SU-DHL-6 (cell line): ENCODE measurements around the gene TECTA.

Experiments used
- H2AFZ ChIP-seq: fragments of 200-600 bp; sonication (generic); 2 replicates; pipeline ENCODE4 v1.6.1; 2014; ENCODE audit warnings: low read depth, mild to moderate bottlenecking, moderate library complexity, mixed read lengths, antibody characterized with exemption, low read length; ENCODE audit not compliant: severe bottlenecking
- H3F3A ChIP-seq: fragments of 200-600 bp; shearing (Covaris generic); 2 replicates; pipeline ENCODE4 v1.6.0; 2016; ENCODE audit warnings: antibody characterized with exemption, mild to moderate bottlenecking; ENCODE audit not compliant: insufficient read depth
- H3K27ac ChIP-seq: fragments of 200-600 bp; sonication (generic); 2 replicates; pipeline ENCODE4 v1.5.1; 2016; ENCODE audit warnings: low read depth, mild to moderate bottlenecking, low read length, moderate library complexity, mixed read lengths
- H3K27me3 ChIP-seq: fragments of 200-600 bp; sonication (generic), shearing (Covaris generic); 2 replicates; pipeline ENCODE4 v1.6.0; 2014; ENCODE audit warnings: mild to moderate bottlenecking, low read length
- H3K36me3 ChIP-seq: fragments of 200-600 bp; sonication (generic); 2 replicates; pipeline ENCODE4 v1.6.1; 2014; ENCODE audit warnings: mild to moderate bottlenecking, low read length, mixed read lengths
- H3K4me2 ChIP-seq: fragments of 300-600, 200-600 bp; shearing (Covaris generic), sonication (generic); 2 replicates; pipeline ENCODE4 v1.6.0; 2014; ENCODE audit warnings: low read length, low read depth, mild to moderate bottlenecking; ENCODE audit not compliant: poor library complexity, severe bottlenecking
- H3K4me3 ChIP-seq: fragments of 200-600 bp; sonication (generic); 2 replicates; pipeline ENCODE4 v1.5.1; 2014; ENCODE audit warnings: antibody characterized with exemption, low read length, mild to moderate bottlenecking, mixed read lengths; ENCODE audit not compliant: insufficient read depth, poor library complexity, severe bottlenecking
- H3K79me2 ChIP-seq: fragments of 200-600 bp; sonication (generic); 2 replicates; pipeline ENCODE4 v1.6.1; 2014; ENCODE audit warnings: mild to moderate bottlenecking, low read length, moderate library complexity; ENCODE audit not compliant: insufficient read depth
- H3K9ac ChIP-seq: fragments of 200-600 bp; sonication (generic); 2 replicates; pipeline ENCODE4 v1.7.0; 2014; ENCODE audit warnings: mild to moderate bottlenecking, low read length
- H3K9me2 ChIP-seq: fragments of 200-600 bp; sonication (generic); replicated peaks from 2 replicates; pipeline ENCODE4 v1.6.1; 2014; ENCODE audit warnings: low read length; ENCODE audit not compliant: insufficient read depth
- H3K9me3 ChIP-seq: fragments of 200-600 bp; sonication (generic); 2 replicates; pipeline ENCODE4 v1.6.1; 2014; ENCODE audit warnings: low read length, mixed read lengths; ENCODE audit not compliant: insufficient read depth
- H4K20me1 ChIP-seq: fragments of 200-600 bp; sonication (generic); 2 replicates; pipeline ENCODE4 v1.6.1; 2014; ENCODE audit warnings: low read depth, mild to moderate bottlenecking, antibody characterized with exemption, low read length, moderate library complexity, mixed read lengths
- EZH2phosphoT487 ChIP-seq: fragments of 200-600 bp; sonication (generic), shearing (Covaris generic); conservative IDR thresholded peaks from 2 replicates; pipeline ENCODE4 v1.6.1; 2018; ENCODE audit warnings: mild to moderate bottlenecking, antibody characterized with exemption, low read length, moderate library complexity, mixed read lengths
- TF ChIP-seq, protein P1 (sequence below): fragments of 200-600 bp; sonication (generic); IDR thresholded peaks from one replicate; pipeline ENCODE4 v1.5.1; 2017; ENCODE audit warnings: antibody characterized with exemption, mild to moderate bottlenecking, low read length, moderate library complexity; ENCODE audit not compliant: insufficient read depth, poor library complexity, severe bottlenecking

The TECTA gene

DNA sequence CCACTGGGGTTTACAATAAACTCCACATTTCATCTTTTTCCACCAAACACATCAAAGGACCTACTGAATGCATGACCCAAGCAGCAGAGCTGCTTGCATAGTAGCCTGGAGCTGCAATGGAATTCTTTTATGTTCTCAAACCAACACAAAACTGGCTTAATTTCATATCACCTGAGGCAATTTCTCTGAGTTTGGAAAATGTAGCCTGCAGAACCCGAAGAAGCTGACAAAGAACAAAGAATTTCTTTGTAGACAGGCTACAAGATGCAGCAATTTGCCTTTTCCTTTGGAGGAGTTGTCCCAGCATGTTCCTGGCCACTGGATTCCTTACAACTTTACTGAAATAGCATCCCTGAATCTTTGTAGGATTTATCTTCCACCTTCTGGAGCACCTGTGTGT, 5.5 kb upstream of the TECTA start:
- no peak overlapping the region for H2AFZ ChIP-seq
- TF ChIP-seq EZH2phosphoT487, result no peak
- TF ChIP-seq, protein P1, sequence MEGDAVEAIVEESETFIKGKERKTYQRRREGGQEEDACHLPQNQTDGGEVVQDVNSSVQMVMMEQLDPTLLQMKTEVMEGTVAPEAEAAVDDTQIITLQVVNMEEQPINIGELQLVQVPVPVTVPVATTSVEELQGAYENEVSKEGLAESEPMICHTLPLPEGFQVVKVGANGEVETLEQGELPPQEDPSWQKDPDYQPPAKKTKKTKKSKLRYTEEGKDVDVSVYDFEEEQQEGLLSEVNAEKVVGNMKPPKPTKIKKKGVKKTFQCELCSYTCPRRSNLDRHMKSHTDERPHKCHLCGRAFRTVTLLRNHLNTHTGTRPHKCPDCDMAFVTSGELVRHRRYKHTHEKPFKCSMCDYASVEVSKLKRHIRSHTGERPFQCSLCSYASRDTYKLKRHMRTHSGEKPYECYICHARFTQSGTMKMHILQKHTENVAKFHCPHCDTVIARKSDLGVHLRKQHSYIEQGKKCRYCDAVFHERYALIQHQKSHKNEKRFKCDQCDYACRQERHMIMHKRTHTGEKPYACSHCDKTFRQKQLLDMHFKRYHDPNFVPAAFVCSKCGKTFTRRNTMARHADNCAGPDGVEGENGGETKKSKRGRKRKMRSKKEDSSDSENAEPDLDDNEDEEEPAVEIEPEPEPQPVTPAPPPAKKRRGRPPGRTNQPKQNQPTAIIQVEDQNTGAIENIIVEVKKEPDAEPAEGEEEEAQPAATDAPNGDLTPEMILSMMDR, result no peak

DNA sequence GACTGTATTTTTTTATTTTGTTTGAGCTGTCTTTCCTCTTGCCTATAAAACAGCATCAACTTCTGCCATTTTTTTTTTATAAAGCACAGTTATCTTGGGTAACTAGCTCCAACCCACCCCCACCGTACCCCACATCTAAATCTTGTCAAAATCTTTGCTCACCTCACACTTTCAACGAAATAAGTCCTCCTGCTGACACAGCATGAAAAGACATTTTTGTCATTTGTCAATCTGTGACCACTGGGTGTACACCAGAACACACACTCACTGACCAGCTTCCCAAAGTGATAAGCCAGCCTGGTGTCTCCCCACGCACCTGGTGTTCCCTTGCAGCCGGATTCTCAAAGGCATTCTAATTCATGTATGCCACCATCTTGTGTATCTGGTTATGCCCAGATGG, 1.7 kb upstream of the TECTA start:
- no peak overlapping the region for H3K4me3 ChIP-seq
- no peak overlapping the region for H3K4me2 ChIP-seq
- no peak overlapping the region for H3K27ac ChIP-seq
- no peak overlapping the region for H3K9ac ChIP-seq
- H3K36me3 ChIP-seq, result no peaks in the 10 kb centered on the region
- H3K9me2 ChIP-seq, result no peaks in the 10 kb centered on the region
- H3K9me3 ChIP-seq, result no peaks in the 10 kb centered on the region
- TF ChIP-seq, protein P1, result no peak
- TF ChIP-seq EZH2phosphoT487, result no peak
- no peaks in the 10 kb centered on the region for H4K20me1 ChIP-seq
- no peaks in the 10 kb centered on the region for H3F3A ChIP-seq
- no peak overlapping the region for H2AFZ ChIP-seq
- no peaks in the 10 kb centered on the region for H3K27me3 ChIP-seq
- no peaks in the 10 kb centered on the region for H3K79me2 ChIP-seq

More for the DNA sequence above, 5.5 kb upstream of the TECTA start:
- no peak overlapping the region for H3K9ac ChIP-seq
- no peaks in the 10 kb centered on the region for H3K27me3 ChIP-seq
- H3K79me2 ChIP-seq, result no peaks in the 10 kb centered on the region
- H3K9me2 ChIP-seq, result no peaks in the 10 kb centered on the region
- no peak overlapping the region for H3K4me2 ChIP-seq
- H3K4me3 ChIP-seq, result no peak overlapping the region
- H3F3A ChIP-seq, result no peaks in the 10 kb centered on the region
- no peaks in the 10 kb centered on the region for H4K20me1 ChIP-seq
- no peaks in the 10 kb centered on the region for H3K36me3 ChIP-seq
- H3K9me3 ChIP-seq, result no peaks in the 10 kb centered on the region
- no peak overlapping the region for H3K27ac ChIP-seq

DNA sequence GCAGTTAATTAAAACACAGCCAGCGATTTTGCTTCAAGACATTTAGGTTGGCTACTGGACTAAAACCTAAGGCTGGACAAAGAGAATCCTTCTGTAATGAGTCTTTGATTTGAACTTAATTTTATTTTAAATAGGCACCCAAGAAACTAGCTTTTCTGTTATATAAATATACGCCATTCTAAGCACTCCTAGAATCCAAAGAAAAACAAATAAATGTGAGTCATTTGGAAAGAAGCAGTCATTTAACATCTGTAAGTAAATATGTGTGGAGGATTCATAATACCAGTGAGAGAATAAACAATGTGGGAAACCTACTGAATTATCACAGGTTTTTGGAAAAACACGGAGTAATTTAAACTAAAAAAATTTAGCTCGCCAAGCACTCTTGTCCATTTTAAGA, 1.2 kb upstream of the TECTA start:
- H3K4me2 ChIP-seq, result no peak overlapping the region
- H3K4me3 ChIP-seq, result no peak overlapping the region
- H3F3A ChIP-seq, result no peaks in the 10 kb centered on the region
- H2AFZ ChIP-seq, result no peak overlapping the region
- H3K36me3 ChIP-seq, result no peaks in the 10 kb centered on the region
- TF ChIP-seq, protein P1, result no peak
- no peak for TF ChIP-seq EZH2phosphoT487
- H3K9me3 ChIP-seq, result no peaks in the 10 kb centered on the region
- H3K9me2 ChIP-seq, result no peaks in the 10 kb centered on the region
- no peak overlapping the region for H3K27ac ChIP-seq
- no peaks in the 10 kb centered on the region for H4K20me1 ChIP-seq
- no peak overlapping the region for H3K9ac ChIP-seq
- no peaks in the 10 kb centered on the region for H3K27me3 ChIP-seq
- H3K79me2 ChIP-seq, result no peaks in the 10 kb centered on the region

DNA sequence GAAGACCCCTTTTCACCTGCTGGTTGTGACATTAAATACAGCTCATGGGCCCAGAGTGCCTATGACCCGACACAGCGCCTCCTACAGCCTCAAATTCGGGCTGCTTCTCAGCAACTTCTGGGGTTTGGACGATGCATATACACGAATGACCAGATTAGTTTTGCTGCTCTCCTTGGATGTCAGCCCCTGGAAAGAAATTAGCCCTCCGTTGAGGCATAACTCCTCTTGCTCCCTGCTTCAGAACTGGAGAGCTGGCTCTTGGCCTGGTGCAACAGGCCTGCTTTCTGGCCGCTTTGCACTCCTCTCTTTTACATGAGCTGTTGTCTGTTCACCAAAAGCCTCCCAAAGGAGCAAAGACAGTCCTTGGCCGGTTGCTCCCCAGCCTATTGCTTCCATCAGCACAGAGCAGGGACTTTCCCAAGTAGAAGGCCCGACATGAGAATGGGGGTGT, 3.3 kb downstream of the TECTA start:
- Histone ChIP-seq H3K4me2 (no peak overlapping the region), H3F3A (no peaks in the 10 kb centered on the region), H3K9me3 (no peaks in the 10 kb centered on the region), H3K9ac (no peak overlapping the region), H2AFZ (no peak overlapping the region), H3K27ac (no peak overlapping the region), H3K27me3 (no peaks in the 10 kb centered on the region), H3K4me3 (no peak overlapping the region), H4K20me1 (no peaks in the 10 kb centered on the region), H3K79me2 (no peaks in the 10 kb centered on the region), H3K36me3 (no peaks in the 10 kb centered on the region), H3K9me2 (no peaks in the 10 kb centered on the region)
- TF ChIP-seq EZH2phosphoT487, result no peak
- TF ChIP-seq, protein P1, result peak; percentile 21
